GM21381 (cell line): ENCODE measurements around the gene NPFF.
A peak's percentile ranks its signal among the peaks of the same experiment; 100 is the strongest.
"Not testable (repeated sequence)": the region's sequence is repeated elsewhere in the genome, so short reads cannot be mapped to it uniquely, and the experiment has no call there.

Source experiments
- ATAC-seq: cut with Tn5 transposase; IDR thresholded peaks from one replicate; pipeline ENCODE4 v1.9.1; 2021; ENCODE audit warnings: mild to moderate bottlenecking, moderate library complexity; ENCODE audit not compliant: unreplicated experiment

Gene NPFF

DNA sequence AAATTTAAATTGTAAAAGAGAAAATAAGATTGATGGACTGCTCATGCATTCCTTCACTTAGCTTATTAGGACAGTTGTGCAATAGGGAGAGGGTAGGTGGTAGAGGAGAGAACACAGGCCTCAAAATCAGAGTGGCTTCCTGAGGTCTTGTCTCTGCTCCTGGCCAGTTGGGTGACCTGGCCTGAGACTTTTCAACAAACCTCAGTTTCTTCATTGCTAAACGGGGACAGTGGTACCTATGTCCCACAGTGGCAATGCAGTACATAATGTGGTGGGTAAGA, 10.6 kb downstream of the NPFF start:
- no peak for ATAC-seq

DNA sequence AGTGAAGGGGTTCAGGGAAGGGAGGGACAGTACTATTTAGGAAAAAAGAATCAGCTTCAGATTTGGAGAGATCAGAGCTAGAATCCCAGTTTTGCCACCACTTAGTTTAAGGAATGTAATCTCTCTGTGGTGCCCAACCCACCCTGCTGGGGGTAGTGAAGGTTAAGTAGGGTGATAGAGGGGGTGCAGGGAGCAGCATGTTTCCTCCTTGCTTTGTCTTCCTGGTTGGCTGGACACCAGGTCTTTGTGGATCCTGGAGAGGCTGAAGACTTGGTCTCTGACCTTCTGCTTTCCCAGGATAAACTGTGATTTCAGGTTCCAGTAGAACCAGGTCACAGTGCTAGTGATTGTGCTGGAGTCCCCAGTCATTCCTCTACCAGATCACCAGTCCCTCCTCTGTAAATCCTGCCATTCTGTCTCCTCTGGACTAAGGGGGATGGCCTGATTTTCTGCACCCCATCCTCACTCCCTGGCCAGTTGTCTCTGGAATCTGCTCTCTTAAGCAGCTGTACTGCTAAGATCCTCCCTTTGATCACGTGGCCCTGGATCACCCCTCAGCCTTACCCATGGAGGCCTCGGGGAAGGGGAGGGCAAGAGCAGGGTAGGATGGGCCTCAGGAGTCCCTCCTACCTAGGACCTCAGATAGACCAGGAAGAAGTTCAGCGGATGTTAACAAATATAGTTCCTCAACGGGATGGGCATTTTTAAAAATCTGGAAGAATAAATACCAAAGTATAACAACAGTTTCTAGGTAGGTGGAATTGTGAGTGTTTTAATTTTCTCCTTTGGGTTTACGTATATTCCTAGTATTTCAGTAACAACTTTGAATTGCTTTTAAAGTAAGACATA, 11.2 kb downstream of the NPFF start:
- no peak for ATAC-seq

DNA sequence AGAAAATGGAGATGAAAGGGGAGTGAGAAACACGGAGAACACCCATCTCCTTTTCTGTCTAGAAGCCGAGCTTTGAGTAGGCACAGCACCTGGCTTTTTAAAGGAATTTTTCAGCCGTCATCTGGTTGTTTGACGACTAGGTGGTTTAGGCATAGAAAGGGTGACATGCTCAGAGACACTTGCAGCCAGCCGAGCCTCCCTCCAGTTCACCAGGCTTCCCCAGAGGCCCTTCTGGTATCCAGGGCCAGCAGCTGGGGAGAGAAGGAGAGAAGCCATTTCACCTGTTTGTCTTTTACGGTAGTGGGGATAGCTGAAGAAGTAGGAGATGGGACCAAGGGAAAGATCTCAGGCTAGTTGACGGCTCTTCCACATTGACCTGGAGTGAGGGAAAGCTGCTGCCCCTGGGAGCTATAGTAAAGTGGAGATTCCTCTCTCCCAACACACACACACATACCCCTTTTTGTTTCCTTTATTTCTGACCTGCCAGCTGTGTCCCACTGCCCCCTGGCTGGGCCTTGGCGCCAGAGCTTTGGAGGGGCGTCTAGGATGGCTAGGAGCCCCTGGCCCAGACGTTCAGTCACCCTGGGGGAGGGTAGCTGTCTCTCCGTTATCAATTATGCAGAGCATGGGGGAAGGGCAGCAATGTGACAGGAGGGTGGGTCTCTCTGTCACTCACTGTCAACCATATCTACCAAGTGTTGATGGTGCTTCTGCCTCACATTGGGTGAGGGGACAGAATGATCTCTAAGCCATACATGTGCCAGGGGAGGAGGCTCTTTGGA, 13.5 kb downstream of the NPFF start:
- ATAC-seq, result no peak

DNA sequence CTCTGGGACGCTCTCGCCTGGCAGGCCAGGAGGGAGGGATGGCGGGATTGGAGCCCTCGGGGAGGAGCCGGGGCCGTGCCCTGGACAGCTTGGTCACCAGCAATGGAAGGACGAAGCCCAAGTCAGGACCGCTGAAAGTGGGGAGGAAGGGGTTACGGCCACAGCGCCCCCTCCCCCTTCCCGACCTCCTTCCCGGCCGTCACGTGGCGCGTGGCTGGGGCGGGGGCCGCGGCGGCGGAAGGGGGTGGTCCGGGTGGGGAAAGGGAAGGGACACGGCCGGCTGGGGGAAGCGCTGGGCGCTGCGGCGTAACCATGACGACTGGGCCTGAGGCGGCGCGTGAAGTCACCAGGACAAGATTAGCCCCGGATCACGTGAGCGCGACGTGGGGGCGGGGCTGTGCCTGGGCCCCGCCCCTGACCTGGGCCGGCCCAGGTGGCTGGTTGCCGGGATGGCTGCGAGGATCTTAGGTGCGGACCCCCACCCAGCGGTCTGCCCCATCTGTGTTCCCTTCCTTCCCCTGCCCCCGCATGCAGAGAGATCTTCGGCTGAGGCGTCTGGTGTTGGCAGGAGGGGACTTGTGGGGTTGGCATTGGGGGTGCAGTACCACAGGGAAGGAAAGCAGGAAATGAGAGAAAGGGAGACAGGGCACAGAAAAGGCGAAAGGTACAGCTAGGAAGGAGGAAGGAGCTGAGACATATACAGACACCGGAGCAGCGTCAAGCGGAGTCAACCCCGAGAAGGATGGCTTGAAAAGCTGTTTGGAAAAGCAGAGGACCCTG, 14.3 kb downstream of the NPFF start:
- ATAC-seq, result peak; percentile 86

DNA sequence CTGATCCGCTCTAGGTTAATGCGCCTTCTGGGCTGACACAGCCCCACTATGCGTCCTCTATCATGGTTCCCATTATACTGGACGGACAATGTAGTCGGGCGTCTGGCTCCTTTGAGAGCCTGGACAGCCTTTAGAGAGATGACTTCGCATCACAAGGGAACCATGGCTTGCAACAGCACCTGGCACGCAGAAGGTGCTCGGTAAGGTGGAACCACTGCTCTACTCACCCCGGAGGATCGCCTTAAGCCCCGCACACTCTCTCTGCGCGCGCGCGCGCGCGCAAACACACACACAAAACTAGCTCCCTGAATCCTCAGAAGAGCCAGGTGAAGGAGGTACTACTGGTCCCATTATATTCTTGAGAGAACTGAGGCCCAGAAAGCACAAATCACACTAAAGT, 15.1 kb downstream of the NPFF start:
- ATAC-seq, result no peak

DNA sequence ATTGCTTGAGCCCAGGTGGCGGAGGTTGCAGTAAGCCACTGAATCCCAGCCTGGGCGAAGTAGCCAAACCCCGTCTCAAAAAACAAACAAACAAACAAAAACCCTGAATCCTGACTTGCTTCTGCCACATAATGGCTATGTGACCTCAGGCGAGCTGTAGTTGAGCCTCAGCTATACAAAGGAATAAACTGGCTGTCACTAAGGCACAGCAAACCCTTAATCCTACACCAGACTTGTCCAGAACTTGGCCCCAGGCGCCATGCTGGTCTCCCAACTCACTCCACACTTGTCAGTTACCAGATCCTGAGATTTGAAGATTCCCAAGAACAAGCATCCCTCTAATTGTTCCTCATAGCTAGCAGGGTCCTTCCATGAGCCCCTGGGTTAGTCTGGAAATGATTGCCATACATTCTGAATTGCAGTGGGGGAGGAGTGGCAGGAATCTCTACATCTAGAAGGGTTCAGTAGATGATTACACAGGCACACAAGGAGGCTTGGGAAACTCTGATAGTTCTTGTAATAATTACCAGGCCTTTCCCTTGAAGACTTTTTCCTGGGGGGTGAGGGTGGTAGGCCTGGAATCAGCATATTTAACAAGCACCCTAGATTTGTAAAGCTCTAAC, 17.9 kb downstream of the NPFF start:
- no peak for ATAC-seq

DNA sequence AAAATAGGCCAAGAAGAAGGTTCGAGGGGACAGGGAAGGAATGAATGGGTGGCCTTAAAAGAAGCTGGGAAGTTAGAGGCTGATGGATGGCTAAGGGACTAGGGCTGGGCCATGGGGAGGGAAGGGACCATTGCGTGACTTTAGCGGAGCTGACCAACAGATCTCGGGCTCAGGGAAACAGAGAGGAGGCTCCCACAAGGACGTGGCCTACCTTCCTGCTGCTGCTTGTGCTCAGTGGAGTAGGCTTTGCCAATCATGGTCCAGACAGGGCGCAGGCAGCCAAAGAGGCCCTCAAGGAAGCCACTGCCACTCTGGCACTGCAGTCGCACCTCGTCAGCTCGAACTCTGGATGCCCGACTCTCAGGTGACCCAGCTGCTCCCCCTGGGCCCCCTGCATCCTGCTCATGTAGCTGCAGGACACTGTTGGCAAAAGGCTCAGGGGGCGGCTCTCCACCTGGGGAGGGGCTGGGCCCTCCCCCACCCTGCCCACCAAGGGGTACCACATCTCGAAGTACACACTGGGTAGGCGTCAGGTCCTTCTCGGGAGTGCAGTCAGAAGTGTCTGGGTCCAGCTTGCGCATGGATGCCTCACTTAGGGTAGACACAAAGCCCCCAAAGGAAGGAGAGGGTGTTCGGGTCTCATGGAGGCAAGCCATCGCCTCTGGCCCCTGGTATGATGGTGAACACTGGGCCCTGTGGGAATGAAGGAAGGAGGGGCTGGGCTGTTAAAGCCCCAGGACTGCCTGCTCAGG, 20.4 kb downstream of the NPFF start:
- ATAC-seq, result no peak

DNA sequence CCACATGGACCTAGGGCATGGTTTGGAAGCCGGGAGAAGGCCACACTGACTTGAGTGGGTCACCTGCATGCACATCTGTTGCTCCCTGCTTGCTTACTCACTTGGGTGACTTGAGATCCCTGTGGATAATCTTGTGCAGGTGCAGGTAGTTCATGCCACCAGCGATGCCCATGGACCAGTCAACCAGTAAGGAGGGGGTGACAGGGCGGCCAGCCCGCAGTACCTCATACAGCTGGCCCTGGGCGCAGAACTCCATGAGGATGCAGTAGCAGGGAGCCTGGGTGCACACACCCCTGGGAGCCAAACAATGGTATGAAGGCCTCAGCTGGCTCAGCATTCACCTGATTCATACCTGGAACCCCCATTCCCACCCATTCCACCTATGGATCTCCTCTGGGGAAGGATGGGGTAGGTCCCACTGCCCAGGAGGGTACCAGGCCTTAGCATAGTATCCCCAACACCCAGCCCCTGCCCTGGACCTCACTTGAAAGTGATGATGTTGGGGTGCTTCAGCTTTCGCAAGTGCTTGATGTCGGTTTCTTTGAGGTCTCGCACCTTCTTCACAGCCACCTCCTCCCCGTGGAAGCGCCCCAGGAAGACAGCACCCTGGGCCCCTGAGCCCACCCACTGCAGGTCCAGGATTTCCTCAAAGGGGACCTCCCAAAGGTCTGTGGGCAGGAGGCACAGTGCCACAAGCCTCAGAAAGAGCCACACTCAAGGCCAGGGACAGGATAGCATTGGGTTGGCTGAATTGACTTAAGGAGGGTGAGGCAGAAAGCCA, 21.1 kb downstream of the NPFF start:
- ATAC-seq, result no peak

DNA sequence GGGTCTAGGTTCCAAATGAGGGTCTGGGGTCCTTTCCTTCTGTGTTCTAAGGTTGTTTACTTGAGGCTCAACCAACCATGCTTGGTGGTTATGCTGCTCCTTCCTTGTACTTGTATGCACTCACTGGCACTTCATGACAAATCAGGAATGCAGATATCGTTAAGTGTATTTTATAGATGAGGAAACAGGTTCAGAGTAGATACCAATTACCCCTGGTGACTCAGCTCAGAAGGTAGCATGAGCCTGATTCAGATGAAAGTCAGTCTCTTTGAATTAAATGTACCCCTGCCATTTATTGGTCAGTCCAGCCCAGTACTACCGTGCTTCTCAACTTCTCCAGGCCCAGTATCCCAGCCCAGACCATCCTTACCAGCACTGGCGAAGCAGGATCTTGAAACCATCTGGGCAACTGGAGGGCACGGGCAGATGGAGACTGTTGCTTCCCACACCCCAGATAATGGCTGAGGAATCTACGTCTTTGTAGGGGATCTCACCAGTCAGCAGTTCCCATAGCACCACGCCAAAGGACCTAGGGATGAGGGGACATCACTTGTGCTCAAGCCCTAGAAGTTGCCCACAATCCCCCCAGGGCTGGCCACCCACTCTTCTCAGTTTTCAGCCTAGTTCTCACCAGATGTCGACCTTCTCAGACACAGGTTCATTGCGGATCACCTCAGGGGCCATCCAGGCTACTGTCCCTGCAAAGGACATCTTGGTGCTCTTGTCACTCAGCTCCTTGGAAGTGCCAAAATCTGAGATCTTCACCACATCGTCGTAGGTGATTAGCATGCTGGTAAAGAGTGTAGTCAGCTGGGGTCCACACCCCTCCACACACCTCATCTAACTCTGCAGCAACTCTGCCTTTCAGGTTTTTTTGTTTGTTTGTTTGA, 22.4 kb downstream of the NPFF start:
- ATAC-seq, result no peak

DNA sequence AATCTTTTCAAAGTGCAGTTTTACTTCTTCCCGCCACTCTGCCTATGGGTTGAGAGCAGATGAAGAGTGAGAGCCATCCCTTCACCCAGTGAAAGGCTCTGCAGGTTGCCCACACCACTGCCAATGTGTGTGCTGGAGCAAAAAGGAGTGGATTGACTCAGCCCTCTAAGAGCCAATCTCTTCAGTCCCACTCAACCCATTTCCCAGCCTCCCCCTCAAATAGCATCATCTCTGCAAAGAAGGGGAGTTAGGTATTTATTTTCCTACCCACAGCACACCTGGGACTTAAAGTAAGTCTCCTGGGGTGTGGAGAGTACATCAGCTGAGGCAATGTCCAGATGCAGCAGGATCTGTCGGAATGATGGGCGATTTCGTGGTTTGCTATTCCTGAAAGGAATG, 23.3 kb downstream of the NPFF start:
- no peak for ATAC-seq

DNA sequence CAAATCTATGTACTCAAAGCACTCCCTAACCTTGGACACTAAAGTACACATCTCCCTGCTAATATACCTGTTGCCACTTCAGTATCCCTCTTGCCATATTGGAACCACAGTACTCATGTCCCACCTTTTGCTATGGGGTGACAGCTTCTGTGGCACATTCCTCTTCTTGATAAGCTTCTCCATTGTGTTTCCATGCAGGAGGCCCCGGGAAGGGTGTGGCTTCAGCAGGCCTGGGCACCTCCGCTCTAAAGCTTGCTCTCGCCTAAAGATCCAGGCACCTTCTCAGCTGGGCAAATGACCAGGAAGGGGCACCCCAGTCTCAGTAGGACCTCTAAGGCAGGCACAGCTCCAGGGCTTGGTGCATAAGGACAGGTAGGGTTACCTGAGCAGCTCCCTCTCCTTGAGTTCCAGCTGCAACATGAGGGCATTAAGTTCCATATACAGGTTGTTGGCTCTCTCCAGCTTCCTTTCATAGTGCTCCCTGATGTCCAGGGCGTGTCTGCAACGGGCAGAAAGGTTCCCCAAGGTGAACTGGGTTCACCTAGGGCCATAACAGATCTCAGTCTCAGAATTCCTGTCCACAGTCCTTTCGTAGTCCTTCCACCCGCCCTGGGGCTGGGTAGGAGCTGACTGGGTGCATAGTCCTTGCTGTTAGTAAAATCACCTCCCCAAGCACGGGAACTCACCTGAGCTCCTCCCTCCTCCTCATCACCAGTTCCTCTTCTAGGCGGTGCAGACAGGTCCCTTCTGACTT, 23.9 kb downstream of the NPFF start:
- no peak for ATAC-seq

DNA sequence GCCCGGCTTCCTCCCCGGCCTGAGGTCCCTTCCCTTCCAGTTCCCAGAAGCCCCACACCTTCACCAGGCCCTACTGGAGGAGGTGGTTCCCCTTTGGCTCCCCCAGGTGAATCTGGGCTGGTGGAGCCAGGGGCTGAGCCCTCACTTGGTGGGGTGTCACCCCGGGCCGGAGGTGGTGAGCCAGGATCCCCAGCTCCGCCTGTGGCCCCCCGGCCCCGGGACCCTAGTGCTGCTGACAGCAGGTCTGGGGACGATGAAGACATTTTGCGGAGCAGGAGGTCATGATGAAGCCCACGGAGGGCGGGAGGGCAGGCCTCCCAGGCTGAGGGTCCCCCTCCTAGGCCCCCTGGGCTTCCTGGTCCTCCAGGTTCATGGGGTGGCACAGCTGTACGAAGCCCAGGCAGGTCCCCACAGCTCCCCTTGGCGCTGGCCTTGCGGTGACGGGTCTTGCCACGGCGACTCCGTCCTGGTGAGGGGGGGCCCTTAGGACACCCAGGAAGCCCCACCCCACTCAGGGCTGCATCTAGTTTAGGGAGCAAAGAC, 24.6 kb downstream of the NPFF start:
- ATAC-seq, result no peak

DNA sequence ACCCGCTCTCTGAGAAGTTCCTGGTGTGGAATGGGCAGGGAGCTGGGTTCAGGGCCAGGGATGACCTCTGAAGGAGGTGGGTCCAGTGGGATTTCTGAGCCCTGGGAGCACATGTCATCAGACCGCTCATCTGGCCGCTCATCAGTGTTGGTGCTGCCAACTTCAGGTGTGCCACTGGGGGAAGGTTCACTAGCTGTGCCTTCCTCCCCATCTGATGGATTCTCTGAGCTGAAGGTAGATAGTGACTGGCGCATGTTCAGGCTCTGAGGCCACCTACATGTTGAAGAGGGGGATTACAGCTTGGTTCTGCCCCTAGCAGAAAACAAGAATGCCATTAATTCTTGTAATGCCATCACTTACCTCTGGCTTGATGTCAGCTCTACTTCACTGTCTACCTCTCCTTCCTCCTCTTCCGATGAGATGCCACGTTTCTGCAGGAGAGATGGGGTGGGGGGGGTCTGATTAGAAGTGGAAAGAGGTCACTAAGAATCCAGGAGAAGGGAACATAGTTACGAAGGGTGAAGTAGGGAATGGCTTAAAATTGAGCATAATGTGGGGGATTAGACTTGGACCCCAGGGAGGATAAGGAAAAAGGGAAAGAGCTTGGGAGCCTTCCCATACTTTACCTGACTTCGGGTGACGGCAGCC, 25.2 kb downstream of the NPFF start:
- ATAC-seq, result no peak

DNA sequence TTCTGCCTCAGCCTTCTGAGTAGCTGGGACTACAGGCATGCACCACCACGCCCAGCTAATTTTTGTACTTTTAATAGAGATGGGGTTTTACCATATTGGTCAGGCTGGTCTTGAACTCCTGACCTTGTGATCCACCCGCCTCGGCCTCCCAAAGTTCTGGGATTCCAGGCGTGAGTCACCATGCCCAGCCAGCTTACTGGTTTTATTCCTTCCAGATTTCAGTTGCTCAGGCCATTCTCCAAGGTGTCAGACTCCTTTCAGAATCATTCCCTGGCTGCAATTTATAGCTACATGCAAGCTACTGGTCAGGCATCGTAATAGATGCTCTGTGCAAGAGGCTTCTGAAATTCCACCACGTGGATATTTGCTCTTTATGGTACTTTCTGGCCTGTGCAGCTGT, 25.8 kb downstream of the NPFF start:
- not testable (repeated sequence) for ATAC-seq

DNA sequence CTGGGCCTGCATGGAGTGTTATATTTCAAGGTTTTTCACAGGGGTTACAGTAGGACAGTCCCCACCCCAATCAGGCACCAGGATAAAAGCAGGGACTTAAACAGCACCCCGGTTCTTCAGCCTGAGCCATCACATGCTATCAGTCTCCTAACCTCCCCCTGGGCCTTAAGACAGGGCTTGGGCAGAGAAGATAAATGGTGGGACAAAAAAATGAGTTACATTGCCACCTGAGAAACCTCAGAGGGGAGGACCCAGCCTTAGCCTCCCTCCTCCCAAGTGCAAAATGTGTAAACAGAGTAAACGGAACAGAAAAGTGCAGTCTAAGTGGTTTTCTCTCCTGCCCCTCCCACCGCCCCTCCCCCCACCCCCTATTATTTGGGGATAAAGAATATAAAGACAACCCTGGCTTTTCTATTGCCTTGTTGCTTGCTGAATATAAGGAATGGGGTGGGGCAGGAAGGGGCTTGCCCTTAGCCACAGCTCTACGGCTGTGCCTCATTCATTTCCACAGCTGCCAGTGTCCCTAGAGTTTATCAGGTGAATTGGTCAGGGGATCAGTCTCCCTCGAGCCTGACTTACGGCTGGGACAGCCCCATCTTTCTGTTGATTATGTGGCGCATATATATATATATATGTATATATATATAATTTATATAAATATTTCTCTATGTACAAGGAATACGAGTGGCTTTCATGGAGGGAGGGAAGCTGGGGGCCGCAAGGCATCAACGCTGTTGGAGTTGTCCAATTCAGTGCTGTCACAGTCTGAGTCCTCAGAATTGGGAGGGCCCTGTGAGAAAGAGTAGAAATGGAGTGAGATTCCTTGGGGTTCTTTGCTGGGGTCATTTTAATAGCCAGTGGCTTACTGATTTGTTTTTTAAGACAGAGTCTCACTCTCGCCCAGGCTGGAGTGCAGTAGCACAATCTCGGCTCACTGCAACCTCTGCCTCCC, 26.5 kb downstream of the NPFF start:
- no peak for ATAC-seq

DNA sequence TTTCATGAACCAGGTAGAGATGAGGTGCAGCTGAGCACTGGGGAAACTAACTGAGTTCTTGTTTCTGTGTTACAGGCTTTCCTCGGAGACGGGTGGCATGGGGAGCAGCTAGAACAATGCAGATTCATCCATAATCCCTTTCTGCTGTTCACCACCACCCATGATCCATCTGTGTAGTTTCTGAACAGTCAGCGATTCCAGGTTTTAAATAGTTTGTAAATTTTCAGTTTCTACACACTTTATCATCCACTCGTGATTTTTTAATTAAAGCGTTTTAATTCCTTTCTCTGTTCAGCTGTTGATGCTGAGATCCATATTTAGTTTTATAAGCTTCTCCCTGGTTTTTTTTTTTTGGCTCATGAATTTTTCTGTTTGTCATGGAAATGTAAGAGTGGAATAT, 28.0 kb downstream of the NPFF start:
- ATAC-seq, result no peak
